ENCODE results near the gene DNASE2.

Gene DNASE2

DNA sequence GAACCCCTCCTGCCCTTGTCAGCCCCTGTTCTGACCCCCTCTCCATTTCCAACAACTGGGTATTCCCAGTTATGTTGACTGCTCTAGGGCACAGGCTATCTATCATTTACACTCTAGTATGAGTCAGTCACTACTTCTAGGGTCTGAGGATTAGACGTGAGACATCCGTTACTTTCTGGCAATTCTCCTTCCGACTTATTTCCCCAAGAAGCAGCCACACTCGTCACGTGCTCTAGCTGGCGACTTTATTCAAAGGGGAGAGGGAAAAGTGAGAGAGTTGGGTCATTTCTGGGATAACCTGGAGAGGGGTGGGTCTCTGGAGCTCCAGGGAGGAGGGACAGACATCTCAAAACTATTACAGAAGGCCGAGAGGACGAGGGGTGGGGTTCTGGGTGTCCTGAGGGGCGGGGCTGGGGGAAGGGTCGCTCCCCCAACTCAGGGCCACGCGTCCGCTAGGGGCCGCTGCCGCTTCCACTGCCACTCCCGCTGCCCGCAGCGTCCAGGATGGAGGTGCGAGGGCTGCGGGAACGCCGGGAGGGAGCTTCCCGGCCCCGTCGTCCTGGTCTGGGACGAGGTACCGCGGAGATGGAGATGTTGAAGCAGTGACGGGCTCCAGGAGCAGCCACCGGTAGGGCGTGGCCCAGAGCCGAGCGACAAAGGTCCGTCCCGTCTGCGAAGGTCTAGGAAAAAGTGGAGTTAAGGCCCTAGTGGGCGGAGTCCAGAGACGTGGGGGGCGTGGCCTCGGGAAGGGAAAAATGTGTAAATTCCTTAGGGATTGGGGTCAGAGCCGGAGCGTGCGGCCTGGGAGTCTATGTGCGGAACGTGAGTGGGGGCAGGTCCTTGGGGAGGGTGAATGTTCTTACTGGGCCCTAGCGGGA is 55.8 kb downstream of the DNASE2 start:
- H3K4me3 ChIP-seq (ENCODE audit: low read depth, low read length), result no peak overlapping the region
- H3K9ac ChIP-seq, result no peak overlapping the region
- H3K9me3 ChIP-seq (ENCODE audit: control insufficient read depth, low read length), result no peaks in the 10 kb centered on the region
- H3K4me1 ChIP-seq, result peaks cover 10% of the 10 kb centered on the region
- no peaks in the 10 kb centered on the region for H3K36me3 ChIP-seq (ENCODE audit: control insufficient read depth, insufficient read depth, low read length)
- H3K4me2 ChIP-seq (ENCODE audit: low read length), result no peak overlapping the region
- no peaks in the 10 kb centered on the region for H3K79me2 ChIP-seq
- H3K27me3 ChIP-seq (ENCODE audit: control insufficient read depth, insufficient read depth, low read length), result no peaks in the 10 kb centered on the region
- H2AFZ ChIP-seq, result peak overlapping the region; percentile 57
- no peak overlapping the region for H3K27ac ChIP-seq
- TF ChIP-seq CTCF (IDR thresholded peaks at IDR 0.05), result peak; percentile 28
